Fibroblast of villous mesenchyme (primary cell): ENCODE measurements around the gene NTF3. TPM values are rescaled to one million over a fixed set of nuclear protein-coding genes. Genes with fewer than 3 reads are reported as not detected.
A peak's percentile ranks its signal among the peaks of the same experiment; 100 is the strongest.

Experiments
- DNase-seq: peaks from one replicate; pipeline ENCODE4 v3.0.0-alpha.2; 2010; ENCODE audit warnings: low read depth
- H3K4me3 ChIP-seq: 2 replicates; pipeline ENCODE4 v1.5.1; 2011; ENCODE audit warnings: low read depth, mild to moderate bottlenecking, low read length
- CTCF ChIP-seq: IDR thresholded peaks from 2 replicates; pipeline ENCODE4 v1.5.1; 2012; ENCODE audit warnings: low read depth, mild to moderate bottlenecking, low read length; ENCODE audit not compliant: insufficient read depth
- total RNA-seq: library from RNA; depleted of rRNA; stranded (reverse); fragments of >200 nt; gene quantifications from 2 replicates; pipeline ENCODE4 v1.2.3, GENCODE V29; 2012

Gene NTF3
- total RNA-seq, 1 donor, result 2.2 TPM

GRCh38 chr12:5409619-5410018 is 22.3 kb upstream of the NTF3 start:
- H3K4me3 ChIP-seq, result no peak overlapping the region
- no peak for DNase-seq
- TF ChIP-seq CTCF, result no peak

GRCh38 chr12:5416571-5416970 is 15.3 kb upstream of the NTF3 start:
- DNase-seq, result no peak
- no peak for TF ChIP-seq CTCF
- H3K4me3 ChIP-seq, result no peak overlapping the region

- no peak for DNase-seq
- TF ChIP-seq CTCF, result no peak
Observed at GRCh38 chr12:5417500-5417899, 14.4 kb upstream of the NTF3 start.

GRCh38 chr12:5428332-5429221 is 3.3 kb upstream of the NTF3 start:
- TF ChIP-seq CTCF, result peak; percentile 54

More at GRCh38 chr12:5417500-5417899, 14.4 kb upstream of the NTF3 start:
- no peak overlapping the region for H3K4me3 ChIP-seq

DNA sequence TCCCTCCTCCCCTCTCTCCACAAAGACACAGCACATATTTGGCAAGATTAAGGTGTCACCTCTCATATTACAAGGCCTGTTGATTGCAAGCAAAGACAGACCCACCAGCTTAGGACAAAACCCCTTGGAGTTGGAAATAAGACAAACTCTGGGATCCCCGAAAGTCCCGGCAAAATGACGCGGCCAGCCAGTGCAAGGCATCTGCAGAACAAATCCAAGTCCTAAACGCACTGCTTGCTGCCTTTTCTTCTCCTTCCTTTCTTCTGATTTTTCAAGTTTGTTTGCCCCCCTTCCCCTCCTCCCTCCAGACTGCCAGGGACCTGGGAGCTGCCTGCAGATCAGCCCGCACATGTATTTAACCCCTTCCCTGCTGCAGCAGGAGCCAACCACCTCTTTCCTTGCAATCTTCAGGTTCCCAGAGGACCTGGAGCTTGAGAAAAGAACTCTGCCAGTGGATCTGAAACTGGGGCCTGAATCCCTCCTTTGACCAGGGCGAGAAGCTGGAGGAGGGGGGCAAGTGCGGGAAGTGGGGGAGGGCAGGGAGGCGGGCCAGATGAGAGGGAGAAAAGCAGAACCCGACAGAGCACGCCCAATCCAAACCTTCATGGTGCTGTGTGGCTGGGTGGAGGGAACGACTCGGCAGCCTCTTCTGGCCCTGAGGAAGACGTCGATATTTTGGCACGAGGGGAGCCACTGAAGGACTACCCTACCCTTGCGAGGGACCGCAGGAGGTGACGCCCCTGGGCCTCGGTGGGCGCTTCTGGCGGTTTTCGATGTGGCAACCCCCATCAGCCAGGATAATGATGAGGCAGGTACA is 2.0 kb upstream of the NTF3 start:
- no peak for TF ChIP-seq CTCF
- no peak overlapping the region for H3K4me3 ChIP-seq
- DNase-seq, result no peak

More at GRCh38 chr12:5428332-5429221, 3.3 kb upstream of the NTF3 start:
- no peak overlapping the region for H3K4me3 ChIP-seq
- DNase-seq, result peak; percentile 31

DNA sequence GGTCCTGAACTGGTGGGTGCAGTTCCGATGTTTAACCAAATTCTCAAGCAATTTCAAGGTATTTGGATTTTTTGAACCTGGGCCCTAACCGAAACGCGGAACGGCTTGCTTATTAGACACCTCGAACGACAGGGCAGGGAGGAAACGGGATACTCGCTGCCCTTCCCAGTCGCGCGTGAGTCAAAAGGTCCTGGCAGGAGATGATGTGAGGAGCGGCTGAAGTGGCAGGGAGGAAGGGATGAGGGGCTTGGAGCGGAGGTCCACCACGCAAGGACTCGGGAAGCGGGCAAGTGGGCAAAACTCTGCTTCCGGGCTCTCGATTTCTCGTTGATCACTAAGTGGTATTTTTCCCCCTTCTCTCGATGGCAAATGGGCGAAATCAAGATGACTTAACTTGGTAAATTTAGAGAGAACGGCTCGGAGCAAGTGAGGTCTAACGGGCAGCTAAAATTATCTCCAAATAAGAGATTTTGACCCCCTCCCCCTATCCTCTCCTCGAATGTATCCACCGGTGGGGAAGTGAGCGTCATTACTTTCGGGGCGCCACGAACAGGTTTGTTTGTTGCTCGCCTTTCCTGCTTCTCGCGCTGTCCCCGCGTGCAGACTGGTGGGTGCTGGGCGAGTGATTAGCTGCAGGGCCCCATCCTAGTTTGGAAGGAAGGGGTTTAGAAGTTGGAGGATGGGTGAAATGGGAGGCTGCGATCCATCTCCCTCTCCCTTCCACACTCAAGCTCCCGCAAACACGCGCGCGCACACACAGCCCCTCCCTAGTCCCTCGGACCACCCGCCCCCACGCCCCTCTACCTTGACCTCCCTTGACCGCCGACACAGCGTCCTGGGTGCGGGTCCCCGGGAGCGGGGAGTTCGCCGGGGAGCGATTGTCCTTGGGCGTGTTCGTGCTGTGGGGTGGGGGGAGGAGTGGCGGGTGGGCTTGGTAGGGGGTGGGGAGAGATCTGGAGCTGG is 986 bp upstream of the NTF3 start:
- no peak for DNase-seq
- peak overlapping the region; percentile 26 for H3K4me3 ChIP-seq
- no peak for TF ChIP-seq CTCF
